SH-SY5Y (cell line): ENCODE results near the gene PSKH1.

ENCODE experiments used
- GATA2 ChIP-seq: IDR thresholded peaks from 2 replicates; pipeline ENCODE4 v1.6.1; 2011; ENCODE audit warnings: mild to moderate bottlenecking, low read depth, low read length
- GATA3 ChIP-seq: IDR thresholded peaks from 2 replicates; pipeline ENCODE4 v1.6.1; 2011; ENCODE audit warnings: low read depth, mild to moderate bottlenecking, low read length, moderate library complexity

DNA sequence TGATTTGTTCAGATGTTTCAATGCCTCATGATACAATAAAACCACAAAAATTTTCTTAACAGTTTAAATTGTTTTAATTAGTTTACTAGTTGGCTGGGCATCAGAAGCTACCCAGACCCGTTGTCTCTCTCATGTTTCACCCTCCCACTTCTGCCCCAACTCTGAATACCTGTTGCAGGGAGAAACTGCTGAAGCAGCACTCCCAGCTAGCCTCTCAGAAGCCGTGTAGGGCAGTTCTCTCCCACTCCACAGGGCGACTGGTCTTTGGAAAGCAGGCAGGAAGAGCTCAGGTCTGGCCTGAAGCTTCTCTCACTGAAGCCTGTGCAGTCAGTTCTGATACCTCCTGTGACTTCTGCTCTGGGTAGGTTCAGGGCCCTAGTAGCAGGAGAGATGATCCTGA, 21.8 kb upstream of the PSKH1 start:
- TF ChIP-seq GATA2 (no peak), GATA3 (no peak)
